Neuronal stem cell (in vitro differentiated cells): ENCODE measurements around the gene ETFDH.

Source experiments
- DNase-seq: peaks from one replicate; pipeline ENCODE4 v3.0.0-alpha.2; 2013; ENCODE audit warnings: low spot score
- H2AFZ ChIP-seq: one replicate; pipeline ENCODE4 v1.6.1; 2013; ENCODE audit warnings: mild to moderate bottlenecking, low read length, inconsistent platforms
- H2AK5ac ChIP-seq: 2 replicates; pipeline ENCODE4 v1.6.1; 2013; ENCODE audit warnings: low read depth, mild to moderate bottlenecking, inconsistent platforms, low read length, moderate library complexity, mixed read lengths
- H2BK120ac ChIP-seq: 2 replicates; pipeline ENCODE4 v1.6.1; 2013; ENCODE audit warnings: low read depth, mild to moderate bottlenecking, inconsistent platforms, low read length, moderate library complexity, mixed read lengths
- H2BK12ac ChIP-seq: one replicate; pipeline ENCODE4 v1.6.1; 2013; ENCODE audit warnings: low read length, inconsistent platforms
- H2BK15ac ChIP-seq: 2 replicates; pipeline ENCODE4 v1.6.1; 2013; ENCODE audit warnings: mild to moderate bottlenecking, low read length, inconsistent platforms, mixed read lengths
- H2BK5ac ChIP-seq: one replicate; pipeline ENCODE4 v1.6.1; 2013; ENCODE audit warnings: inconsistent platforms, mild to moderate bottlenecking, low read length, moderate library complexity
- H3K14ac ChIP-seq: one replicate; pipeline ENCODE4 v1.6.1; 2013; ENCODE audit warnings: low read length, inconsistent platforms
- H3K18ac ChIP-seq: 2 replicates; pipeline ENCODE4 v1.6.1; 2013; ENCODE audit warnings: low read length, inconsistent platforms
- H3K23ac ChIP-seq: 2 replicates; pipeline ENCODE4 v1.6.1; 2013; ENCODE audit warnings: low read depth, mild to moderate bottlenecking, mixed read lengths, low read length, inconsistent platforms; ENCODE audit not compliant: poor library complexity
- H3K27ac ChIP-seq: replicated peaks from 3 replicates; pipeline ENCODE4 v1.5.1; 2013; ENCODE audit warnings: low read length, inconsistent platforms
- H3K27me3 ChIP-seq, 3 experiments: 2 replicates each; pipeline ENCODE4 v1.6.1; 2013; ENCODE audit warnings: low read length in 3 of 3, mild to moderate bottlenecking in 2 of 3, inconsistent platforms in 1 of 3, low read depth in 1 of 3, mixed read lengths in 1 of 3, moderate library complexity in 1 of 3; ENCODE audit not compliant: control insufficient read depth in 3 of 3, insufficient read depth in 3 of 3
- H3K36me3 ChIP-seq, 2 donors: replicated peaks in 1 of 2; 2 replicates each; pipeline ENCODE4 v1.6.1; 2013; ENCODE audit warnings: low read length in 2 of 2; ENCODE audit not compliant: control insufficient read depth in 2 of 2, insufficient read depth in 2 of 2
- H3K4ac ChIP-seq: 2 replicates; pipeline ENCODE4 v1.6.1; 2013; ENCODE audit warnings: inconsistent platforms, mild to moderate bottlenecking, low read length, moderate library complexity
- H3K4me1 ChIP-seq, 2 donors: 1 replicate in 1 of 2; 2 replicates in 1 of 2; pipeline ENCODE4 v1.6.1; 2013; ENCODE audit warnings: low read length in 2 of 2, low read depth in 1 of 2; ENCODE audit not compliant: control insufficient read depth in 2 of 2, insufficient read depth in 1 of 2
- H3K4me2 ChIP-seq: one replicate; pipeline ENCODE4 v1.6.1; 2013; ENCODE audit warnings: mild to moderate bottlenecking, low read length, inconsistent platforms; ENCODE audit not compliant: insufficient read depth, poor library complexity, severe bottlenecking
- H3K4me3 ChIP-seq, 2 donors: 2 replicates each; pipeline ENCODE4 v1.5.1; 2013; ENCODE audit warnings: low read length in 2 of 2, mild to moderate bottlenecking in 2 of 2, inconsistent platforms in 1 of 2, moderate library complexity in 1 of 2
- H3K79me1 ChIP-seq: one replicate; pipeline ENCODE4 v1.6.1; 2013; ENCODE audit warnings: low read depth, mild to moderate bottlenecking, inconsistent platforms, low read length, moderate library complexity
- H3K9ac ChIP-seq: one replicate; pipeline ENCODE4 v1.6.1; 2013; ENCODE audit warnings: mild to moderate bottlenecking, low read depth, low read length, inconsistent platforms; ENCODE audit not compliant: poor library complexity
- H3K9me3 ChIP-seq, 2 donors: replicated peaks in 1 of 2; 2 replicates each; pipeline versions ENCODE3 to v1.6.1; 2013; ENCODE audit warnings: low read length in 2 of 2, mild to moderate bottlenecking in 2 of 2, inconsistent platforms in 1 of 2, low read depth in 1 of 2, mixed read lengths in 1 of 2, moderate library complexity in 1 of 2; ENCODE audit not compliant: control insufficient read depth in 2 of 2, insufficient read depth in 1 of 2
- H4K8ac ChIP-seq: one replicate; pipeline ENCODE4 v1.6.1; 2013; ENCODE audit warnings: low read depth, mild to moderate bottlenecking, inconsistent platforms, low read length, moderate library complexity
- H4K91ac ChIP-seq: one replicate; pipeline ENCODE4 v1.6.1; 2013; ENCODE audit warnings: low read length, low read depth, mild to moderate bottlenecking, inconsistent platforms; ENCODE audit not compliant: poor library complexity
- WGBS, 2 donors: extraction: QIAGEN DNeasy Blood & Tissue Kit; methylation state at CpG; one replicate each; pipeline ENCODE4 v1.1.7; 2013; ENCODE audit warnings: missing lambda C conversion rate in 2 of 2, mixed read lengths in 1 of 2; ENCODE audit not compliant: insufficient read length in 2 of 2, insufficient replicate concordance in 1 of 2; ENCODE audit errors: extremely low coverage in 2 of 2; 5-methylcytosine and 5-hydroxymethylcytosine counted together

The ETFDH gene

GRCh38 chr4:158636619-158637018 lies 35.5 kb upstream of the ETFDH start:
- Histone ChIP-seq H2BK15ac (no peak overlapping the region), H2AK5ac (no peak overlapping the region), H4K91ac (no peak overlapping the region), H2BK120ac (no peak overlapping the region), H3K4ac (no peak overlapping the region), H3K9me3 (no peaks in the 10 kb centered on the region), H3K36me3 (no peaks in the 10 kb centered on the region), H3K4me1 (no peaks in the 10 kb centered on the region), H3K14ac (no peak overlapping the region), H2BK12ac (no peak overlapping the region), H3K18ac (no peak overlapping the region), H3K27me3 (no peaks in the 10 kb centered on the region), H2AFZ (no peak overlapping the region), H3K27ac (no peak overlapping the region), H3K4me3 (no peak overlapping the region), H3K79me1 (no peaks in the 10 kb centered on the region), H3K23ac (no peak overlapping the region), H3K4me2 (no peak overlapping the region), H2BK5ac (no peak overlapping the region), H3K9ac (no peak overlapping the region), H4K8ac (no peak overlapping the region)
- no peak for DNase-seq
- no CpG with 5 or more reads among the region's 1 CpG for WGBS, 2 donors

- Histone ChIP-seq H4K8ac (no peak overlapping the region), H3K23ac (no peak overlapping the region), H2BK5ac (no peak overlapping the region), H3K14ac (no peak overlapping the region), H2BK15ac (no peak overlapping the region), H3K4me2 (no peak overlapping the region), H2AFZ (no peak overlapping the region), H3K9me3 (no peaks in the 10 kb centered on the region), H3K4me1 (no peaks in the 10 kb centered on the region), H3K36me3 (no peaks in the 10 kb centered on the region), H3K27ac (no peak overlapping the region), H3K4ac (no peak overlapping the region), H2BK120ac (no peak overlapping the region), H2BK12ac (no peak overlapping the region), H3K79me1 (no peaks in the 10 kb centered on the region), H4K91ac (no peak overlapping the region), H3K9ac (no peak overlapping the region), H3K4me3 (no peak overlapping the region), H2AK5ac (no peak overlapping the region), H3K27me3 (no peaks in the 10 kb centered on the region), H3K18ac (no peak overlapping the region)
- no CpG with 5 or more reads among the region's 5 CpGs for WGBS, 2 donors
- no peak for DNase-seq
Observed at GRCh38 chr4:158644356-158644755, 27.7 kb upstream of the ETFDH start.

GRCh38 chr4:158644760-158645159 lies 27.3 kb upstream of the ETFDH start:
- Histone ChIP-seq H2BK15ac (no peak overlapping the region), H3K4me2 (no peak overlapping the region), H3K79me1 (no peaks in the 10 kb centered on the region), H2BK120ac (no peak overlapping the region), H3K4me1 (no peaks in the 10 kb centered on the region), H3K27me3 (no peaks in the 10 kb centered on the region), H3K27ac (no peak overlapping the region), H2AK5ac (no peak overlapping the region), H2AFZ (no peak overlapping the region), H2BK5ac (no peak overlapping the region), H3K14ac (no peak overlapping the region), H4K8ac (no peak overlapping the region), H3K9me3 (no peaks in the 10 kb centered on the region), H3K4ac (no peak overlapping the region), H3K23ac (no peak overlapping the region), H4K91ac (no peak overlapping the region), H3K9ac (no peak overlapping the region), H3K36me3 (no peaks in the 10 kb centered on the region), H3K4me3 (no peak overlapping the region), H2BK12ac (no peak overlapping the region), H3K18ac (no peak overlapping the region)
- no peak for DNase-seq
- no CpG with 5 or more reads among the region's 3 CpGs for WGBS, 2 donors

GRCh38 chr4:158649111-158649680 lies 22.9 kb upstream of the ETFDH start:
- no peak overlapping the region for H4K91ac ChIP-seq
- no peak overlapping the region for H3K4me3 ChIP-seq
- H3K4me2 ChIP-seq: no peak overlapping the region
- no peak overlapping the region for H3K27ac ChIP-seq
- H2BK5ac ChIP-seq: no peak overlapping the region
- no peak overlapping the region for H2BK12ac ChIP-seq
- H3K18ac ChIP-seq: no peak overlapping the region
- no peak overlapping the region for H3K9ac ChIP-seq
- H2AK5ac ChIP-seq: no peak overlapping the region
- no peak overlapping the region for H2AFZ ChIP-seq
- H3K79me1 ChIP-seq: no peaks in the 10 kb centered on the region
- H2BK15ac ChIP-seq: no peak overlapping the region
- no peaks in the 10 kb centered on the region for H3K36me3 ChIP-seq
- DNase-seq: no peak
- H3K4ac ChIP-seq: no peak overlapping the region
- H4K8ac ChIP-seq: no peak overlapping the region
- no peaks in the 10 kb centered on the region for H3K27me3 ChIP-seq
- H2BK120ac ChIP-seq: no peak overlapping the region
- no peaks in the 10 kb centered on the region for H3K9me3 ChIP-seq
- H3K23ac ChIP-seq: no peak overlapping the region
- WGBS, 2 donors: no CpG with 5 or more reads among the region's 4 CpGs
- H3K4me1 ChIP-seq: no peaks in the 10 kb centered on the region
- no peak overlapping the region for H3K14ac ChIP-seq
